Panc1 (cell line): ENCODE results near the gene AADAC. TPM values are rescaled to one million over a fixed set of nuclear protein-coding genes. Genes with fewer than 3 reads are reported as not detected.
A peak's percentile ranks its signal among the peaks of the same experiment; 100 is the strongest.

Experiments
- ATAC-seq: fragments of 200-7000 bp; cut with Tn5 transposase; 2 replicates; pipeline ENCODE4 v1.9.1; 2020; ENCODE audit warnings: mild to moderate bottlenecking, moderate library complexity
- BruUV-seq: library from RNA; stranded (reverse); fragments of 400-500 nt; replicated peaks from 2 replicates; lab custom pipeline; 2021; lab: Mats Ljungman, UMichigan
- CTCF ChIA-PET: fragments of 300-600 bp; sonication (Branson Sonifier 250); formaldehyde crosslinking; loops from one replicate; lab custom pipeline; 2022; ENCODE audit warnings: antibody characterized with exemption; lab: Charles Lee
- POLR2A ChIA-PET: fragments of 300-600 bp; sonication (Branson Sonifier 250); formaldehyde crosslinking; loops from one replicate; lab custom pipeline; 2022; ENCODE audit warnings: antibody characterized with exemption; lab: Charles Lee
- DNase-seq: peaks from one replicate; pipeline ENCODE4 v3.0.0-alpha.2; 2010; ENCODE audit warnings: low read depth, low spot score
- H3K27ac ChIP-seq: 2 replicates; pipeline ENCODE4 v1.5.1; 2011; ENCODE audit warnings: mild to moderate bottlenecking, low read length, inconsistent platforms
- H3K27me3 ChIP-seq: fragments of 200-500 bp; sonication (Bioruptor generic); 2 replicates; pipeline ENCODE4 v1.6.0; 2014; ENCODE audit warnings: low read length, inconsistent platforms; ENCODE audit not compliant: control insufficient read depth, insufficient read depth
- H3K36me3 ChIP-seq: fragments of 200-500 bp; sonication (Bioruptor generic); 2 replicates; pipeline ENCODE4 v1.5.1; 2014; ENCODE audit warnings: inconsistent platforms, mild to moderate bottlenecking, low read length, moderate library complexity; ENCODE audit not compliant: control insufficient read depth, insufficient read depth
- H3K4me1 ChIP-seq: 2 replicates; pipeline ENCODE4 v1.5.1; 2011; ENCODE audit warnings: inconsistent platforms, mild to moderate bottlenecking, low read length, moderate library complexity; ENCODE audit not compliant: control insufficient read depth, insufficient read depth
- H3K4me3 ChIP-seq, 2 experiments: 2 replicates each; pipeline ENCODE4 v1.5.1; 2011 to 2012; ENCODE audit warnings: low read depth in 2 of 2, low read length in 2 of 2, mild to moderate bottlenecking in 2 of 2, inconsistent platforms in 1 of 2, moderate library complexity in 1 of 2
- H3K9me3 ChIP-seq: fragments of 200-500 bp; sonication (Bioruptor generic); 2 replicates; pipeline ENCODE4 v1.5.1; 2014; ENCODE audit warnings: low read depth, mild to moderate bottlenecking, inconsistent platforms, low read length, moderate library complexity; ENCODE audit not compliant: control insufficient read depth, insufficient read depth
- CTCF ChIP-seq: fragments of 450-650 bp; IDR thresholded peaks from 2 replicates; pipeline ENCODE4 v1.5.1; 2017; ENCODE audit warnings: mild to moderate bottlenecking
- POLR2AphosphoS5 ChIP-seq: IDR thresholded peaks from 2 replicates; pipeline ENCODE4 v1.6.1; 2012; ENCODE audit warnings: mild to moderate bottlenecking, low read depth, low read length, moderate library complexity
- REST ChIP-seq, 2 experiments: IDR thresholded peaks; 2 replicates each; pipeline ENCODE4 v1.6.1; 2011 to 2012; ENCODE audit warnings: low read depth in 2 of 2, control low read depth in 1 of 2, low read length in 1 of 2, mild to moderate bottlenecking in 1 of 2, moderate library complexity in 1 of 2; ENCODE audit not compliant: insufficient read depth in 1 of 2
- SIN3A ChIP-seq: IDR thresholded peaks from 2 replicates; pipeline ENCODE4 v1.6.1; 2012; ENCODE audit warnings: low read depth, mild to moderate bottlenecking, low read length, moderate library complexity, borderline replicate concordance; ENCODE audit not compliant: insufficient read depth
- TCF7L2 ChIP-seq: IDR thresholded peaks from 2 replicates; pipeline ENCODE4 v1.6.1; 2011; ENCODE audit warnings: mild to moderate bottlenecking, low read depth, low read length, inconsistent platforms
- in situ Hi-C: cut with HindIII; loops from 2 replicates; pipeline ENCODE4 v1.10.0; 2016; ENCODE audit warnings: low sequenced_read_pairs, low pct_unique_long_range_greater_than_20kb
- intact Hi-C: fragments of 100-400 bp; cut with micrococcal nuclease; formaldehyde crosslinking; loops from one replicate; pipeline ENCODE4 v1.10.0; 2022; ENCODE audit not compliant: unreplicated experiment
- total RNA-seq: library from RNA; stranded (reverse); gene quantifications from one replicate; pipeline ENCODE4 v1.2.1, GENCODE V29; 2021; ENCODE audit not compliant: unreplicated experiment

Gene AADAC
- total RNA-seq, 1 experiment from 2014 or later, result 0.26 TPM

GRCh38 chr3:151864423-151865101, 50.6 kb downstream of the AADAC start:
- intact Hi-C loops (no loop called here), in situ Hi-C loops (no loop called here)
- H3K4me3 ChIP-seq, result no peak overlapping the region
- H3K27ac ChIP-seq, result no peak overlapping the region
- H3K4me1 ChIP-seq, result no peaks in the 10 kb centered on the region
- no peaks in the 10 kb centered on the region for H3K36me3 ChIP-seq
- no peaks in the 10 kb centered on the region for H3K9me3 ChIP-seq
- peak; percentile 17 for DNase-seq
- ATAC-seq, result no peak
- ChIA-PET CTCF (no interaction called here), POLR2A (no interaction called here)
- no peak for TF ChIP-seq REST (IDR thresholded peaks at IDR 0.05; ENCODE audit: insufficient read depth in 1 of 2, low read depth in 2 of 2, low read length in 1 of 2)
- TF ChIP-seq CTCF, result no peak
- no peak for TF ChIP-seq TCF7L2
- TF ChIP-seq SIN3A, result no peak
- no peak for TF ChIP-seq POLR2AphosphoS5
- H3K27me3 ChIP-seq, result no peaks in the 10 kb centered on the region
- BruUV-seq, result no TSS peak

GRCh38 chr3:151866711-151867410, 52.9 kb downstream of the AADAC start:
- no peak overlapping the region for H3K4me3 ChIP-seq
- H3K36me3 ChIP-seq, result no peaks in the 10 kb centered on the region
- CTCF ChIA-PET, result no interaction called here
- no TSS peak for BruUV-seq
- POLR2A ChIA-PET, result no interaction called here
- ATAC-seq (no peak), DNase-seq (no peak)
- H3K9me3 ChIP-seq, result no peaks in the 10 kb centered on the region
- in situ Hi-C loops, result no loop called here
- H3K27me3 ChIP-seq, result no peaks in the 10 kb centered on the region
- intact Hi-C loops, result no loop called here
- no peak overlapping the region for H3K27ac ChIP-seq
- no peak for TF ChIP-seq REST (IDR thresholded peaks at IDR 0.05; ENCODE audit: insufficient read depth in 1 of 2, low read depth in 2 of 2, low read length in 1 of 2)
- TF ChIP-seq CTCF, result no peak
- TF ChIP-seq POLR2AphosphoS5, result no peak
- TF ChIP-seq SIN3A, result no peak
- TF ChIP-seq TCF7L2, result no peak
- no peaks in the 10 kb centered on the region for H3K4me1 ChIP-seq
